Activated naive CD4-positive, alpha-beta T cell (primary cell): Measurements from ENCODE around the gene BLOC1S4.
A peak's percentile ranks its signal among the peaks of the same experiment; 100 is the strongest.
"Not testable (repeated sequence)": the region's sequence is repeated elsewhere in the genome, so short reads cannot be mapped to it uniquely, and the experiment has no call there.

Experiments
- DNase-seq, 4 experiments: peaks; one replicate each; lab custom pipeline; 2025; lab: John Stamatoyannopoulos, UW

Gene BLOC1S4

DNA sequence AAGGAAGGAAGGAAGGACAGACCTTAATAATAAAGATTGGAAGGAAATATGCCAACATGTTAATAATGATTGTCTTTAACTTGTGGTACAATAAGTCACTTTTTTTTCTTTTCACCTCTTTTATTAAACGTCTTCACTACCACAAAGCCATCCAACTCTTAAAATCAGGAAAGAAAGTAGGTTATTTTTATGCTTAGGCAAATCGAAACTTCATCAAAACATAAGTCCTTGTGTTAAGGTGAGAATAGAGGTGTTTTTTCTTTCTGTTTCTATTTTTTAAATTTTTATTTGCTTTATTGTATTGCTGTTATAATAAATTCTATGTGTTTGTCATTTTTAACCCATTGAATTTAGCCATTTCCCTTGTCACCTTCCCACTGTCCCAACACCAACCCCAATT lies 26.5 kb downstream of the BLOC1S4 start:
- DNase-seq, result no peak

DNA sequence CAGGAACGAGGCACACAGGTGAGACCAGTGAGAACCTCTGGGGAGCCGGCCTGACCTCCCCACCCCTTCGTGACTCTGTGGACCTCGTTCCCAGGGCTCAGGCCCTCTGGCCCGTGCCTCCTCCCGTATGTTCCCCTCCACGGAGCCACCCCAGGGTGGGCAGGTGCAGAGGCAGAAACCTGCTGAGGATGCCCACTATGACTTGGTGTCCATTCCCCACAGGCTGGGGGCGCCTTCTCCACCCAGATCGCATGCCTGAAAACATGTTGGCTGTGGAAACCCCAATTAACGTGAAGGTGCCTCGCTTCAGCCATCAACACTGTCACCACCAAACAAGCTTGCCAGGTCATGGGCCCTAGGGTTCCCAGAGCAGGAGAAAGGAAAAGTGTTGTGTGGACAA lies 27.0 kb downstream of the BLOC1S4 start:
- no peak for DNase-seq

DNA sequence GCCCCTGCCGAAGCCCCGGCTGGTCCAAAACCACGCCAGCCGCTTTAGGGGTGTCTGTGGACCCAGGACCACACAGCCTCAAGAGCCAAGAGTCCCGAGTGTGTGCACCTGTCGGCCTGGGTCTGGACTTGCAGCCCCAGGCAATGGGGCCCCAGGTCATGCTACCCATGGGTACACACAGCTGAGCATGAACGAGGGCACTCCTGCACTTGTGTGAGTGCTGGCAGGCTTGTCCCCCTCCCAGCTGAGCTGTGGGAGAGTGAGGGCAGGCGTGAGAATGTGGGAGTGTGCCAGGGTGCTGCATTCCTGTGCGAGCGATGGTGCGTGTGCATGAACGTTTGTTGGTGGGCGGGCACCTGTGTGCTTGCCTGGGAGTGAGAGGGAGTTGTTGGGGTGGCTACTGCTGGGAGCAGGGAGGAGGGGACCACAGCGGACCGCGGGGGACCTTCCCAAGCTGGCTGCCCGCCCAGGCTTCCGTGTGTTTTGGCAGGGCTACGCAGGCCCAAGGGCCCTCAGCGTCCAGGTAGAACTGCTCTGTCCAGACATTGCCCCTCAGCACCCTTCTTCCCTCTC lies 30.8 kb downstream of the BLOC1S4 start:
- DNase-seq, result no peak

DNA sequence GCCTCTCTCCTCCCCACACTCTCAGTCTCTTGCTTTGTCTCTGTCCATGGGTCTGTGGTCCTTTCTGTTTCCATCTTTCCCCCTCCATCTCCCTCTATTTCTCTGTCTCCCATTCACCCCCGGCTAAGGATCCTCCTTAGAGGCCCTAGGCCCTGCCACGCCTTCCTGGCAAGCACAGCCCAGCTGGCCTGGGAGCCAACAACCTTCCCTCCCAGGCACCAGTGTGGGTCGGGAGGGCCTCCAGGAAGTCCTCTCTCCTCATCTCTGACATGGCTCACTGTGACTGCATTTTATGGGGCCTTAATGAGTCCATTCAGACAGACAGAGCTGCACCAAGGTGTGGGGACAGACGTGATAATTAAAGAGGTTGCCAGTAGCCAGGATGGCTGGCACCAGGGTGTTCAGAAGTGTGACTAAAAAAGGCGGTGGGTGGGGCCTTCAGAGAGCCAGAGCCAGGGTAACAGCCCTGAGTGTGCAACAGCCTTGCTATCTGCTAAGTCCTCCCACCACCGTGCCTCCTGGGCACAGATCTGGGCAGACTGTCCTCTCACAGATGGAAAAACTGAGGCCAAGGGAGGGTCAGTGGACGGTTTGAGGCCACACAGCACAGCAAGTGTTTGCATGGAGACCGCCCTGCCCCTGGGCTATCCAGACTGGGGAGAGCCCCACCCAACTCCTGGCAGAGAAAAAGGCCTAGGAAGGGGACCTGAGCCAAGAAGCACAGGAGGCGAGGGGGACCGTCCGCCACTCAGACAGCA lies 31.5 kb downstream of the BLOC1S4 start:
- DNase-seq, result no peak

DNA sequence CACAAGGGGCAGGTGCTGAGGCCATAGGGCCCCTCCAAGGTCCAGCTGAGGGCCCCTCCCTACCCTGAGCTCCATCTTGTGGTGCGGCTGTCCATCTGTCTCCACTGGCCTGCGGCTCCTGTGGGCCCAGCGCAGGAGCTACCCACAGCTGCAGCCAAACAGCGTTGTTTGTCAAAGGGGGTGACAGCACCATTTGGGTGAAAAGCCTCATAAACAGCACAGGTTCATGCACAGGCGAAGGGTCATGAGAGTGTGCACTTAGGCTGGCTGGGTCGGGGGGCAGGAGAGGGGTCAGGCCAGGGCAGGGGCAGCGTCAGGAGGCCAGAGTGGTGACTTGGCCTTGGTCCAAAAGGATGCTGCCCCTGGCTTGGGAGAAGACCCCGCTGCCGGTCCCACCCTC lies 32.3 kb downstream of the BLOC1S4 start:
- DNase-seq, result no peak

DNA sequence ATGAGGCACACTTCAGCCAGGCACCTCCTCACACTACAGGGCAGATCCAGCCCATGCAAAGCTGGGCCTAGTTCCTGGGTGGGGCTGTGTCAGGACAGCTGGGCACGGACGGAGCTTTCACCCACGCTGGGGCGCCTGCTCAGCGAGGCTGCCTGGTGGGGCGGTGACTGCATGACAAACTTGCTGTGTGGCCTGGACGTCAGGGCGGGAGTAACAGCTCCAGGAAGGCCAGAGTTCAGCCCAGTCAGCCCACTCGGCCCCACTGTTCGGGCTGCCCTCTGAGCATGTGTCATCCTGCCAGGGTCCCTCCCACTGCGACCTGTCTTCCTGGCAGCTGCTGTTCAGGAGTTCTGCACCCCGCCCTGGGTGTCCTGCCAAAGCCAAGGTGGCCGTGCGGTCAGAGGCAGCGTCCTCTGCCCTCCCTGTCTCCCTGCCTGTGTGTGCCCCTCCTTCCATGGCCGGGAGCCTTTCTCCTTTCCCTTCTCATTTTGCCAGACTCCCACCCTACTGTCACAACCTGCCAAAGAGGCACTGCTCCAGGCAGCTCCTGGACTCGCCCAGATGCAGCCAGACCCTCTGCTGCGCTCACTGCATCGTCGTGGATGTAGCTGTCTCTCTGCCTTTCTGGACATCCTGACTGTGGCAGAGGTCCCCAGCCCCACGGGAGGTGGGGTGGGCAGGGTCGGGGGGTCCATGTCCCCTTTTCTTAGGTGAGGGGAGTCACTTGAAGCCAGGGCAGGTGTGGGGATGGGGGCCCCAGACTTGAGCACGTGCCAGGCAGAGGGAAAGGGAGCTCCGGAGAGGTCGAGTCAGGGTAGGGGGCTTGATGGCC lies 33.6 kb downstream of the BLOC1S4 start:
- no peak for DNase-seq

DNA sequence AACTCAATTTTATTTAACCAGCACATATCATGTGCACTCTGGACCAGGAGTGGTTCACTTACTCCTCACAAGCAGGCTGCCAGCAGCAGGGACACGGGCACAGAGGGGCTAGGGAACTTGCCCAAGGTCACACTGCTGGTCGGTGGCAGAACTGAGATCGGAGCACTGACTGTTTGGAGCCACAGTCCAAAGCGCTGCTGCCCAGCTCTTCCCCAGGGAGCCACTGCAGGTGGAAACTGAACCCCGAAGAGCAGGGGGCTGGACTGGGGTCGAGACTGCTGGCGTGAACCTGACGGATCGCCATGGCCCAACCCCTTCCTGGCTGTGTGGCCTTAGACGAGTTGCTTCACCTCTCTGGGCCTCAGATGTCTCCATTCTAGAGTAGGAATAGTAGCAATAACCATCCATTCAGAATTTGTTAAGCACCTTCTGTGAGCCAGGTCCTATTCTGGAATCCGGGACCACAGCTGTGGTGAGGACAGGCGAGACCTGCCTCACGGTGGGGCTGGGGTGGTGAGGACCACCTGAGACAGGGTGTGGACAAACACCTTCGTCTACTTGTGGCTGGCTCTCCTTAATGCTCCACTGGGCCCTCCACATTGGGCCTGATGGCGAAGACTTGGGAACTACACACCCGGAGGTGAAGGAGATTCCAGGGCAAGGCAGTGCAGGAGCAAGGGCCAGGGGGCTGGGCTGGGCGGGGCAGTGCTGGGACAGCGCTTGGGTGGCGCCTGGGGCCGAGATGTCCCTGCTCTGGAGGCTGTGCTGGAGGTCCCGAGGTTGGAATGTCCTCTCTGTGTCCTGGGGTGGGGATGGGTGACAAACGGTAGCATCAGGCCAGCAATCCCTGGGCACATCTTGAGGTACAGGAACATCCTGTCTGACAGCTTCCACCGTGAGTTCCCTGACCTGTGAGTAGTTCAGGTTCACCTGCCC lies 34.6 kb downstream of the BLOC1S4 start:
- no peak for DNase-seq

DNA sequence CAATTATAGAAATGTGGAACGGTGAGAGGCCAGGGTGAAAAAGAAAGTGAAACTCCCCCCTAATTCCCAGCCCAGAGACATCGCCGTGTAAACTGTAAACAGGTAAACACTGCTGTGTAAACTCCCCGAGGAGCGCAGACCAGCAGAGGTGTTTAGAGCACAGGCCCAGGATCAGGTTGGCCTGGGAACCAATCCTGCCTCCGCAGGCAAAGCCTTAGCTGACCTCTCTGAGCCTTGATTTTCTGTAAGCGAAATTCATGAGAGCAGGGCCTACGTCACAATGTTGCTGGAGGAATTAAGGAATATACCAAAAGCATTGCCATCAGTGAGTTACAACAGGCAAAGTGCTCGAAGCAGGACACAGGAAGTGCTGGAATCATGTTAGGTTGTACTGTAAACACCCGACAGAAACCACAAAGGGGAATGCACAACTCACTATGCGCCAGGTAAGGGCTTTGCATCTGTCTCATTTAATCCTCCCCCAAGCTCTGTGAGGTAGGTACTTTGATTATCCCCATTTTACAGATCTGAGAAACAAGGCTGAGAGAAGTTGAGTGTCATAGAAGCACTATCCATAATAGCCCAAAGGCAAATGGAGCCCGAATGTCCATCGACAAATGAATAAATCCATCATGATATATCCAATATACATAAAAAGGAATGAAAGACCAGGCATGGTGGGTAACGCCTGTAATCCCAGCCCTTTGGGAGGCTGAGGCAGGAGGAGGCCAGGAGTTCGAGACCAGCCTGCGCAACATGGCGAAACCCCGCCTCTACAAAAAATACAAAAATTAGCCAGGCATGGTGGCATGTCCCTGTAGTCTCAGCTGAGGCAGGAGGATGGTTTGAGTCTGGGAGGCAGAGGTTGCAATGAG lies 35.9 kb downstream of the BLOC1S4 start:
- no peak for DNase-seq

DNA sequence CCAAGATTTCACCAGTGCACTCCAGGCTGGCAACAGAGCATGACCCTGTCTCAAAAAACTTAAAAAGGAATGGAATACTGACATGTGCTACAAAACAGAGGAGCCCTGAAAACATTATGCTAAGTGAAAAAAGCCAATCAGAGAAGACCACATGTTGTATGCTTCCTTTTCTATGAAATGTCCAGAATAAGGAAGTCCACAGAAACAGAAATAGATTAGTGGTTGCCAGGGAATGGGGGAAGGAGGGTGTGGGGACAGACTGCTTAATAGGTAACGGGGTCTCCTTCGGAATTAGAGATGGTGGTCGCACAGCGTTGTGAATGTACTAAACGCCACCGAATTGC lies 36.5 kb downstream of the BLOC1S4 start:
- no peak for DNase-seq

DNA sequence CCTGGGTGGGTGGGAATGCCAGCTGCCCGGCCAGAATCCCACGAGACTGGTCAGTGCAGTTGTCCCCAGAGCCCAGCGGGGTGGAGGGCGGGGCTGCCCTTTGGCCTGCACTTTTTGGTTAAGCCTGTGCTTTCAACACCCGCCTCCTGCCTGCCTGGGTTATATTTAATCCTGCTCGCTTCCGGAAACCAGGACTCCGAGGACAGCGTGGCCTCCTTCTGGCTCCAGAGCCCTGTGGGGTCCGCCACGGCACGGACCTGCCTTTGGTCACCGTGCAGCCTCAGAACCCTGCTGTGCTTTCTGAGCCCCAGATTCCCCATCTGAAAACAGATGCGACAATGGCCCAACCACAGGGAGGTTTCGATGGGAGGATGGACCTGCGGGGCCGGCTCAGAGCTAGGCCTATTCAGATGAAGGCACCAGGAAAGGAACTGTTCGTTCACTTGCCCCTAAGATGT lies 37.2 kb downstream of the BLOC1S4 start:
- DNase-seq, result no peak

DNA sequence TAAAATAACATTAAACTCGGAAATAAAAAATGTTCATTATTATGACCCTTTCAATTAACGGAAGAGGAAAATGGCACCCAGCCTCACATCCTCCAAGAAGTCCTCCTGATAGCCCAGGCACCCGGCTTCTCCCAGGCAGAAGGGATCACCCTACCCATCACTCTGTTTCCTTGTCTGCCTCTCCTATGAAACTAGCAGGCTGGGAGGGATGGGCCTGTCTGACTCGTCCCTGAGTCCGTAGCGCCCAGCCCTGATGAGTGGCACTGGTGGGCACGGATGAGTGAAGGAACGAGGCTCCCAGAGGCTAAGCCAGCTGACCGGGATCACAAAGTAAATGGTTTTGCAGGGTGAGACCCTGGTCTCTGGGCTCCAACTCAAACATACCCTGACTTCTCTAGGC lies 37.9 kb downstream of the BLOC1S4 start:
- no peak for DNase-seq

DNA sequence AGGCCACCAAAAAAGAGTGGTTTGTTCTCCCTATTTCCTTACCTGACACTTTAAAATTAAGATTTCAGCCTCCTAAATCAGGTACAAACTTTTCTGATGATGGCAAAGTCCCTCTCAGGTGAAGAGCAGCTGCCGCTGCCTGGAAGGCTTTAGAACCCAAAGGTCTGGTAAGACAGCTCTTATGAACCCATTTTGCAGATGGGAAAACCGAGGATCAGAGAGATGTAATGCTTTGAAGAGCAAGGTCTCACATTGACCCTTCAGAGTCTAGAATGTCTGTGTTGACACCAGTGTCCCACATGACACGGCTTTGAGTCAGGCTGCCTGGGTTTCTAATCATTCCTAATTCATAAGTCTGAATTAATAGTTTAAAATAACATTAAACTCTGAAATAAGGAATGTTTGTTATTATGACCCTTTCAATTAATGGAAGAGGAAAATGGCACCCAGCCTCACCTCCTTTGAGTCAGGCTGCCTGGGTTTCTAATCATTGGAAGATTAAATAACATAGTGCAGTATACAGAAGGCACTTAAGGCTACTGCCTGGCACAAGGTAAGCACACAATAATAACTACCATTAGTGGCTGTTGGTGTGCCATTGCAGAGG lies 38.6 kb downstream of the BLOC1S4 start:
- no peak for DNase-seq

DNA sequence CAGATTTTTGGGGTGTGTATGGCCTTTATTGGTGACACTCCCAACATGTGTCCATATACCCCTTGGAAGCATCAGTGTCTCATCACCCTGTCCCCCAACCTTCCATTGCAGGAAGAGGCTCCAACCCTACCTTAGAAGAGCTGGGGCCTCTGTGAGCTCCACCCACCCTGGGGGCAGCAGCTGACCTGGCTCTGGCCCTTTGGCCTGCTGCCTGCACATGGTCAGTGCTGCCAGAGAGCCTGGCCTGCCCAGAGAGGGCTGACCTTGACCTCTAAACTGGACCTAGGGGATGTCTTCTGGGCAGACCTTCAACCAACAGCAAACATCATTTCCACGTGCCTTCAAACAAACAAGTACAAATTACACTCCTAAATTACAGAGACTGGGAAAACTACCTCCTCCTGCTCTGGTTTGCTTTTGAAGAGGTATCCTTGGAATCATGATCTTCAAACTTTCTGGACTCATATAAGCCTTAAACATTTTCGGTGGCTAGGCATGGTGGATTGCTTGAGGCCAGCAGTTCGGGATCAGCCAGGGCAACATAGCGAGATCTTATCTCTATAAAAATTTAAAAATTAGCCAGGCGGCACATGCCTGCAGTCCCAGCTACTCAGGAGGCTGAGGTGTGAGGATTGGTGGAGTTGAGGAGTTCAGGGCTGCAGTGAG lies 39.2 kb downstream of the BLOC1S4 start:
- DNase-seq, result no peak

DNA sequence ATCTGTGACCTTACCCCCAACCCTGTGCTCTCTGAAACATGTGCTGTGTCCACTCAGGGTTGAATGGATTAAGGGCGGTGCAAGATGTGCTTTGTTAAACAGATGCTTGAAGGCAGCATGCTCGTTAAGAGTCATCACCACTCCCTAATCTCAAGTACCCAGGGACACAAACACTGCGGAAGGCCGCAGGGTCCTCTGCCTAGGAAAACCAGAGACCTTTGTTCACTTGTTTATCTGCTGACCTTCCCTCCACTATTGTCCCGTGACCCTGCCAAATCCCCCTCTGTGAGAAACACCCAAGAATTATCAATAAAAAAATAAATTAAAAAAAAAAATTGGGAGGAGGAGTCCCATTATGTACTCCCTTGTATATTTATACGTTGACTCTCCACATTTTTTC lies 40.4 kb downstream of the BLOC1S4 start:
- DNase-seq, result not testable (repeated sequence)

DNA sequence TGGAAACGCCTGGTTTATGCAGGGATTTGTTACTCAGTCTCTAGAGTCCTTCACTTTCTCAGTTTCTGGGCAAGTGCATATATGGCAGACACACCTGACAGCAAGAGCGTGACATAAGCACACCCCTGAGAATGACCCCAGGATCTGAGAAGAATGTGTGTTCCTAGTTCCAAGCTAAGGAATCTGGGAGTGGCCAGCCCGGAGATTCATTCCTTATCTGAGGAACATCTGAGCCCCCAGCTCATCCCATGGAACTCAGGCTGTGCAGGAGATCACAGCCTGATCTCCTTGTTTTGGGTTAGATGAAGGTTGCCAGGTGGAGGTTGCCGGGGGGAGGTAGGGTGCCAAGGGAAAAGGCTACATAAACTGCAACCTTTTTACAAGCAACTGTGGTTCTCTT lies 42.8 kb downstream of the BLOC1S4 start:
- DNase-seq, result no peak

DNA sequence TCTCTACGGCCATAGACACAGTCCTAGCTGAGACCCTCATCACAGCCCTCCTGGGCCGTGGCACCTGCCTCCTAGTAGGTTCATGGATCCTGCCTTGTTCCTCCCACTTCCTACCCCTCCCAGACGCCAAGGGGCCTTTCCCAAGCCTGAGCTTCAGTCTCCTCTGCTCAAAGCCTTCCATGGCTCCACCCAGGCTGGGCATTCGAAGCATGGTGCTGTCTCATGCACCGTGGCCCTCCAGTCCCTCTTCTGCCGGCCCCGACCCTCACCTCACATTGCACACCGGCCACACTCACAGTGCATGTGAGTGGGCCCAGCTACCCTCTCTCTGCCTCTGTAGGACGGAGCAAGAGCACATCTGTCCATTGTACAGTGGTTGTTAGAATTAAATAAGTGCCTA lies 44.9 kb downstream of the BLOC1S4 start:
- no peak for DNase-seq

DNA sequence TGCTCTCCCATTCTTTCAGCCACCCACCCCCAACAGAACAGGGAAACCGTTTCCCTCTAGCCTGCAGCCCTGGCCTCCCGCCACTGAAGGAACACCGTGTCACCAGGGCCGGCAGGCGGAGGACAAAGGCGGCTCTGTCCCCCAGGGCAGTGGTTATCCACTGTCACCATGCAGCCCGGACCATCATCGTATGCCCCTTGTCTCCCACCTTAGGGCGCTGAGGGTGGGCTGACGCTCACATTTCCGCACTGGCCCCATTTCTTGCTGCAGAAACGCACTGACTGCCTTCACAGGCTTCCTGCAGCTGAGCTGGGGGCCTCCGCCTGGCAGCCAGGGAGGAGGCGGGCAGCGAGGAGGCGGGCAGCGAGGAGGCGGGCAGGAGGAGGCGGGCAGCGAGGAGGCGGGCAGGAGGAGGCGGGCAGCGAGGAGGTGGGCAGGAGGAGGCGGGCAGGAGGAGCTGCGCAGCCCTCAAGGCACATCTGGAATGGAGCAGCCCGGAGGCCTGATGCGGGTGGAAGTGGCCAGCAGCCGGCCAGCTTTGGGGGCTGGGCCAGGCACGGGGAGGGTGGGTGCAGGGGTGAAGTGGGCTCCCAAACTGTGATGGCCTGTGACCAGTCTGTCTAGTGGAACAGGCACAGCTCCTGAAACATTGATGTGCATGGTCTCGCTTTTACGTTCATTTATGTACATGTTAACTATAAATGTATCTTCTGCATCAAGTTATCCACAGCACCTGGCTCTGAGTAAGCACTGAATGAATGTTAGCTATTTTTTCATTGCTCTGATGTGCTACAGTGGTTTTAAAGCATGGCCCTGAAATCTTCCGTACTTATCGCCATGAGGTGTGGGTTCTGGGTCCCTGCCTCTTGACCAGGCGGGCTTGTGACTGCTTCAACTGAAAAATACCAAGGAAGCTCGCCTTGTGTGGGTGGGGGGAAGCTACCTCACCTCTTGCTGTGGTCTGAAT lies 46.0 kb downstream of the BLOC1S4 start:
- DNase-seq, result peak in 1 of 4 experiments; percentile 7

DNA sequence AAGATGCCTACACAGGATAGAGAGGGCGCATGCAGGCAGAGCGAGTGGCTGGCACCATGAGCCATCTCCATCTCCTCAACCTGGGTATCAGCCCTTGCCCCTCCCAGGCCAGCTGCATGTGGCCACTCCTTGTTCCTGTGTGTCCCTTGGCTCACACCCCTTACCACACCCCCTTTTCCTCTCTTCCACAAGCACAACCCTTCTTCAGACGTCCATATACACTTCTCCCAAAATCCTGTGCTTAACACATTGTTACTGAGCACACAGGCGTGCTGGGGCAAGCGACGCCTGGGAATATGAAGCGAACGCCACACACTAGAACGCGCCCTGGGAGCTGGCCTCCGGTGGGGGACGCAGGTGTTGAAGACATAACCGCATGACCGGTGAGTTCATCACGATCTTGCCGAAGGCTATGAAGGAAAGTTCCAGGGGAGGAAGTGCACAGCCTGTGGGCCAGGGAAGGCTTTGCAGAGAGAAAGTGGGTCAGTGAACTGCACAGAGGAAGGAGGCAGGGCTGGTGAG lies 47.4 kb downstream of the BLOC1S4 start:
- no peak for DNase-seq
